Heart right ventricle (tissue), 16 donors: Measurements from ENCODE around the gene INHBA. TPM values are rescaled to one million over a fixed set of nuclear protein-coding genes. Genes with fewer than 3 reads are reported as not detected.
A peak's percentile ranks its signal among the peaks of the same experiment; 100 is the strongest.

Source experiments
- ATAC-seq, 8 donors: fragments of 200-7000 bp; cut with Tn5 transposase; one replicate each; pipeline ENCODE4 v1.9.1; 2020; ENCODE audit warnings: mild to moderate bottlenecking in 8 of 8, moderate library complexity in 8 of 8, moderate number of reproducible peaks in 1 of 8
- DNase-seq, 2 donors: peaks; one replicate each; pipeline ENCODE4 v3.0.0-alpha.2; 2020
- H3K27ac ChIP-seq, 10 donors: fragments of 200-600 bp; sonication (generic) in 2 of 10; one replicate each; pipeline versions ENCODE4 v1.5.0 to v1.8.0; 2020 to 2022; ENCODE audit warnings: mild to moderate bottlenecking in 3 of 10
- H3K27me3 ChIP-seq, 7 donors: fragments of 200-600 bp; one replicate each; pipeline ENCODE4 v1.8.0; 2021 to 2022; ENCODE audit warnings: mild to moderate bottlenecking in 2 of 7
- H3K36me3 ChIP-seq, 9 donors: fragments of 200-600 bp; sonication (generic) in 1 of 9; one replicate each; pipeline versions ENCODE4 v1.5.0 to v1.8.0; 2020 to 2022; ENCODE audit warnings: mild to moderate bottlenecking in 2 of 9
- H3K4me1 ChIP-seq, 9 donors: fragments of 200-600 bp; sonication (generic) in 1 of 9; one replicate each; pipeline versions ENCODE4 v1.5.0 to v1.8.0; 2020 to 2022; ENCODE audit warnings: mild to moderate bottlenecking in 4 of 9
- H3K4me3 ChIP-seq, 10 donors: fragments of 200-600 bp; sonication (generic) in 2 of 10; one replicate each; pipeline versions ENCODE4 v1.5.0 to v1.8.0; 2020 to 2022; ENCODE audit warnings: mild to moderate bottlenecking in 7 of 10, moderate library complexity in 2 of 10
- H3K9me3 ChIP-seq, 11 donors: fragments of 200-600 bp in 10 of 11; sonication (generic) in 2 of 11; one replicate each; pipeline versions ENCODE4 v1.5.0 to v1.8.0; 2013 to 2022; ENCODE audit warnings: mild to moderate bottlenecking in 2 of 11, control low read depth in 1 of 11, moderate library complexity in 1 of 11
- CTCF ChIP-seq, 9 donors: fragments of 200-600 bp; sonication (generic) in 2 of 9; IDR thresholded peaks; one replicate each; pipeline versions ENCODE4 v1.5.0 to v1.8.0; 2021 to 2022; ENCODE audit warnings: antibody characterized with exemption in 9 of 9, mild to moderate bottlenecking in 5 of 9, moderate library complexity in 1 of 9
- WGBS, 2 donors: extraction: QIAGEN DNeasy Blood & Tissue Kit; methylation state at CpG; one replicate each; pipeline ENCODE4 v1.1.7; 2013; ENCODE audit warnings: inconsistent platforms in 1 of 2; 5-methylcytosine and 5-hydroxymethylcytosine counted together
- intact Hi-C, 10 donors: fragments of 100-400 bp; cut with DNase I; formaldehyde crosslinking; loops; one replicate each; pipeline versions ENCODE4 v1.11.1 to v1.14.2; 2022
- polyA plus RNA-seq, 2 donors: library from polyadenylated mRNA; stranded (reverse); fragments of 200-250 nt; gene quantifications; one replicate each; pipeline ENCODE4 v1.2.3, GENCODE V29; 2013
- total RNA-seq, 10 donors: library from RNA; stranded (reverse); fragmentation: NEBNext Ultra II Directional in 3 of 10; extraction: Animal tissue kit (Norgen Biotek cat#: 25700) in 3 of 10; gene quantifications; one replicate each; pipeline versions ENCODE4 v1.2.1 to v1.2.4, GENCODE V29; 2021 to 2023
- donor health status: Arrhythmogenic right ventricular cardiomyopathy.
- donor health status: ischemic (EF 13 %, LVEDD 7.1; RV severe dilation, severe dysfunction).
- donor health status: healthy with polysubstance abuse.
- donor health status: DM: no; HTN: yes; CAD: no.
- donor health status: DM: no; HTN: no; CAD: no.
- donor health status: ischemic (EF 25% LVEDD 6.9; RV normal size, moderate dysfunction).
- donor health status: ischemic (EF 25% LVEDD 5.7; RV mildly dilated, moderate dysfunction).
- donor health status: healthy.
- donor health status: DM: yes; HTN: yes; CAD: no.
- donor health status: Ischemic cardiomyopathy.
- donor health status: ischemic (EF 35%, LVEDD 5.7; RV mildly dilated, moderate dysfunction).
- donor health status: nonischemic (EF 11% LVEDD 7.7; RV severe dilation, severe dysfunction).
- donor health status: DM: yes; HTN: yes; CAD: no.
- donor health status: PGD.
- donor health status: ischemic (EF 29% LVEDD 5.4; RV normal size, mild dysfunction).
- donor health status: nonischemic (EF 23%, LVEDD 6.1; RV moderate dilation, normal function).

Gene INHBA
- total and polyA plus RNA-seq, 12 donors, result 0.41 to 26.1 (median 3.1) TPM

- no peak overlapping the region for H3K4me3 ChIP-seq
- peaks cover 0 to 15% (median 0%) of the 10 kb centered on the region in 9 donors for H3K4me1 ChIP-seq
- 72 to 75% methylated on average over 7 of the region's 7 CpGs for WGBS, 2 donors
- peaks cover 0 to 2% (median 0%) of the 10 kb centered on the region in 7 donors for H3K27me3 ChIP-seq
- H3K36me3 ChIP-seq, result no peaks in the 10 kb centered on the region
- ATAC-seq (no peak), DNase-seq (no peak)
- H3K9me3 ChIP-seq, result no peaks in the 10 kb centered on the region
- intact Hi-C loops, result loop anchor here in 2 of 10 donors (5.0 kb wide), 1 partner anchor 1499 kb away; no protein-coding TSS in a partner anchor
- no peak overlapping the region for H3K27ac ChIP-seq
- TF ChIP-seq CTCF (IDR thresholded peaks at IDR 0.05), result peak in 7 of 9 donors; percentile 11 to 62 (median 46)
These were observed 28.9 kb upstream of the INHBA start for GRCh38 chr7:41731493-41732435.

GRCh38 chr7:41730668-41731067, 27.8 kb upstream of the INHBA start:
- ATAC-seq, result no peak
- no peak for TF ChIP-seq CTCF (IDR thresholded peaks at IDR 0.05)
- Histone ChIP-seq H3K27ac (no peak overlapping the region), H3K4me1 (peaks cover 0 to 15% (median 0%) of the 10 kb centered on the region in 9 donors), H3K36me3 (no peaks in the 10 kb centered on the region), H3K4me3 (no peak overlapping the region), H3K9me3 (no peaks in the 10 kb centered on the region), H3K27me3 (peaks cover 0 to 2% (median 0%) of the 10 kb centered on the region in 7 donors)
- intact Hi-C loops, result loop anchor here in 2 of 10 donors (5.0 kb wide), 1 partner anchor 1498 kb away; no protein-coding TSS in a partner anchor
- 76 to 79% methylated on average over 3 of the region's 3 CpGs for WGBS, 2 donors
- no peak for DNase-seq

- no peak for TF ChIP-seq CTCF (IDR thresholded peaks at IDR 0.05)
These were observed 27.3 kb upstream of the INHBA start for GRCh38 chr7:41730161-41730560.

GRCh38 chr7:41729059-41729458, 26.2 kb upstream of the INHBA start:
- ATAC-seq (no peak), DNase-seq (no peak)
- H3K9me3 ChIP-seq, result no peaks in the 10 kb centered on the region
- no peaks in the 10 kb centered on the region for H3K36me3 ChIP-seq
- 91 to 93% methylated on average over 4 of the region's 4 CpGs for WGBS, 2 donors
- intact Hi-C loops, result loop anchor here in 1 of 10 donors (10.0 kb wide), 1 partner anchor 1404 kb away; no protein-coding TSS in a partner anchor
- peaks cover 0 to 2% (median 0%) of the 10 kb centered on the region in 7 donors for H3K27me3 ChIP-seq
- H3K4me1 ChIP-seq, result peaks cover 0 to 15% (median 0%) of the 10 kb centered on the region in 9 donors
- no peak overlapping the region for H3K27ac ChIP-seq
- no peak overlapping the region for H3K4me3 ChIP-seq
- no peak for TF ChIP-seq CTCF (IDR thresholded peaks at IDR 0.05)

More at GRCh38 chr7:41730161-41730560, 27.3 kb upstream of the INHBA start:
- peaks cover 0 to 15% (median 0%) of the 10 kb centered on the region in 9 donors for H3K4me1 ChIP-seq
- WGBS, 2 donors, result 94 to 97% methylated on average over 1 of the region's 1 CpG
- no peak overlapping the region for H3K4me3 ChIP-seq
- intact Hi-C loops, result loop anchor here in 2 of 10 donors (5.0 kb wide), 1 partner anchor 1498 kb away; no protein-coding TSS in a partner anchor
- H3K27me3 ChIP-seq, result peaks cover 0 to 2% (median 0%) of the 10 kb centered on the region in 7 donors
- DNase-seq (no peak), ATAC-seq (no peak)
- H3K27ac ChIP-seq, result no peak overlapping the region
- H3K9me3 ChIP-seq, result no peaks in the 10 kb centered on the region
- H3K36me3 ChIP-seq, result no peaks in the 10 kb centered on the region
